Keratinocyte (primary cell): ENCODE data around the gene EXOC6B. TPM values are rescaled to one million over a fixed set of nuclear protein-coding genes. Genes with fewer than 3 reads are reported as not detected.
A peak's percentile ranks its signal among the peaks of the same experiment; 100 is the strongest.

ENCODE experiments used
- DNase-seq: peaks from one replicate; pipeline ENCODE4 v3.0.0-alpha.2; 2011; ENCODE audit warnings: low read depth, missing footprints, low spot score
- FAIRE-seq: peaks from 2 replicates; lab custom pipeline; 2011; peaks lifted over from hg19 to GRCh38; lab: Jason Lieb, UNC
- H2AFZ ChIP-seq: 2 replicates; pipeline ENCODE4 v1.6.0; 2012; ENCODE audit warnings: low read length, control low read depth, inconsistent platforms; ENCODE audit not compliant: control insufficient read depth
- H3K27ac ChIP-seq: 2 replicates; pipeline ENCODE4 v1.5.1; 2011; ENCODE audit warnings: low read length; ENCODE audit not compliant: control insufficient read depth, insufficient read depth
- H3K27me3 ChIP-seq: 3 replicates; pipeline ENCODE4 v1.6.0; 2011; ENCODE audit warnings: low read length; ENCODE audit not compliant: control insufficient read depth, insufficient read depth; ENCODE audit errors: extremely low read depth
- H3K36me3 ChIP-seq, 2 experiments: 2 replicates in 1 of 2; 3 replicates in 1 of 2; pipeline ENCODE4 v1.5.1; 2011; ENCODE audit warnings: low read length in 2 of 2, mild to moderate bottlenecking in 1 of 2; ENCODE audit not compliant: control insufficient read depth in 2 of 2, insufficient read depth in 2 of 2; ENCODE audit errors: extremely low read depth in 1 of 2
- H3K4me1 ChIP-seq: 3 replicates; pipeline ENCODE4 v1.5.1; 2011; ENCODE audit warnings: low read length; ENCODE audit not compliant: control insufficient read depth, insufficient read depth; ENCODE audit errors: extremely low read depth
- H3K4me2 ChIP-seq: 3 replicates; pipeline ENCODE4 v1.6.0; 2011; ENCODE audit warnings: low read depth, low read length; ENCODE audit not compliant: control insufficient read depth, insufficient read depth; ENCODE audit errors: extremely low read depth
- H3K4me3 ChIP-seq, 3 experiments: fragments of 200-600 bp in 1 of 3; sonication (generic) in 1 of 3; 2 replicates in 2 of 3; 3 replicates in 1 of 3; pipeline ENCODE4 v1.5.1; 2011 to 2016; ENCODE audit warnings: low read length in 3 of 3, mild to moderate bottlenecking in 3 of 3, control low read depth in 2 of 3, inconsistent platforms in 1 of 3, low read depth in 1 of 3, mixed read lengths in 1 of 3, mixed run types in 1 of 3, moderate library complexity in 1 of 3; ENCODE audit not compliant: control insufficient read depth in 2 of 3, insufficient read depth in 2 of 3; ENCODE audit errors: extremely low read depth in 1 of 3
- H3K79me2 ChIP-seq: 2 replicates; pipeline ENCODE4 v1.6.0; 2012; ENCODE audit warnings: low read length; ENCODE audit not compliant: control insufficient read depth, insufficient read depth
- H3K9ac ChIP-seq: 3 replicates; pipeline ENCODE4 v1.6.0; 2011; ENCODE audit warnings: low read length; ENCODE audit not compliant: control insufficient read depth, insufficient read depth; ENCODE audit errors: extremely low read depth
- H3K9me1 ChIP-seq: 3 replicates; pipeline ENCODE4 v1.6.0; 2011; ENCODE audit warnings: low read length; ENCODE audit not compliant: control insufficient read depth, insufficient read depth; ENCODE audit errors: extremely low read depth
- H3K9me3 ChIP-seq: 2 replicates; pipeline ENCODE4 v1.5.1; 2012; ENCODE audit warnings: low read depth, low read length; ENCODE audit not compliant: control insufficient read depth
- H4K20me1 ChIP-seq: 3 replicates; pipeline ENCODE4 v1.6.0; 2011; ENCODE audit warnings: low read length; ENCODE audit not compliant: control insufficient read depth, insufficient read depth; ENCODE audit errors: extremely low read depth
- CTCF ChIP-seq, 3 experiments: IDR thresholded peaks in 1 of 3; conservative IDR thresholded peaks in 1 of 3; optimal IDR thresholded peaks in 1 of 3; 2 replicates in 2 of 3; 3 replicates in 1 of 3; pipeline versions ENCODE3 to v1.5.1; 2011; ENCODE audit warnings: low read length in 3 of 3, mild to moderate bottlenecking in 3 of 3, moderate library complexity in 2 of 3, control low read depth in 1 of 3, inconsistent platforms in 1 of 3; ENCODE audit not compliant: insufficient read depth in 2 of 3; ENCODE audit errors: extremely low read depth in 1 of 3
- EZH2 ChIP-seq: IDR thresholded peaks from one replicate; pipeline ENCODE4 v1.6.1; 2012; ENCODE audit warnings: inconsistent platforms, mild to moderate bottlenecking, low read length, moderate library complexity
- dilution Hi-C: fragments of 300-500 bp; cut with MboI; formaldehyde crosslinking; loops from one replicate; pipeline ENCODE4 v1.7.0; 2020; ENCODE audit warnings: low sequenced_read_pairs; ENCODE audit not compliant: extremely low pct_ligation_motif_present
- polyA plus RNA-seq, 5 experiments: library from polyadenylated mRNA; depleted of rRNA in 3 of 5; stranded (reverse) in 3 of 5; stranded (forward) in 1 of 5; unstranded in 1 of 5; fragments of >200 nt; gene quantifications; 1 replicate in 1 of 5; 2 replicates in 3 of 5; 3 replicates in 1 of 5; pipeline versions ENCODE4 v1.2.1 to v1.2.3, GENCODE V29; 2011 to 2012; ENCODE audit warnings: missing spikeins in 2 of 5, low read depth in 1 of 5, low replicate concordance in 1 of 5

The EXOC6B gene
- polyA plus RNA-seq, 1 donor (not counting 4 experiments of a cell fraction or from before 2014, with no cell fraction given), result 37.3 TPM

- H3K4me3 ChIP-seq, result no peak overlapping the region
- H3K9me1 ChIP-seq, result no peaks in the 10 kb centered on the region
- no peak for TF ChIP-seq CTCF (optimal IDR thresholded peaks at IDR 0.05 in 1 of 3, IDR thresholded peaks at IDR 0.05 in 1 of 3, conservative IDR thresholded peaks at IDR 0.05 in 1 of 3; ENCODE audit: extremely low read depth in 1 of 3, insufficient read depth in 2 of 3, low read length in 3 of 3)
- no peak for TF ChIP-seq EZH2
- no peaks in the 10 kb centered on the region for H3K27me3 ChIP-seq
- DNase-seq (no peak), FAIRE-seq (no peak)
- H3K9ac ChIP-seq, result no peak overlapping the region
- no peaks in the 10 kb centered on the region for H3K79me2 ChIP-seq
- no peaks in the 10 kb centered on the region for H3K4me1 ChIP-seq
- no peak overlapping the region for H3K27ac ChIP-seq
- dilution Hi-C loops, result no loop called here
- no peaks in the 10 kb centered on the region for H3K9me3 ChIP-seq
- H3K4me2 ChIP-seq, result no peak overlapping the region
- H2AFZ ChIP-seq, result no peak overlapping the region
- peaks cover 2% of the 10 kb centered on the region for H4K20me1 ChIP-seq
- H3K36me3 ChIP-seq, result no peaks in the 10 kb centered on the region
Measured at GRCh38 chr2:72607189-72607588, 218.6 kb downstream of the EXOC6B start.

- Histone ChIP-seq H3K9me1 (no peaks in the 10 kb centered on the region), H3K36me3 (no peaks in the 10 kb centered on the region), H3K4me1 (no peaks in the 10 kb centered on the region), H3K27ac (no peak overlapping the region), H3K9ac (no peak overlapping the region), H3K9me3 (no peaks in the 10 kb centered on the region), H3K4me2 (no peak overlapping the region), H4K20me1 (peaks cover 2% of the 10 kb centered on the region), H3K4me3 (no peak overlapping the region), H3K79me2 (no peaks in the 10 kb centered on the region), H2AFZ (no peak overlapping the region), H3K27me3 (no peaks in the 10 kb centered on the region)
- DNase-seq (no peak), FAIRE-seq (no peak)
- dilution Hi-C loops, result no loop called here
- TF ChIP-seq CTCF (optimal IDR thresholded peaks at IDR 0.05 in 1 of 3, IDR thresholded peaks at IDR 0.05 in 1 of 3, conservative IDR thresholded peaks at IDR 0.05 in 1 of 3; ENCODE audit: extremely low read depth in 1 of 3, insufficient read depth in 2 of 3, low read length in 3 of 3) (peak in 2 of 3 experiments; percentile 16 to 51), EZH2 (no peak)
Measured at GRCh38 chr2:72605836-72606442, 219.9 kb downstream of the EXOC6B start.
